K562 (cell line): ENCODE data around the gene NAGPA. TPM values are rescaled to one million over a fixed set of nuclear protein-coding genes. Genes with fewer than 3 reads are reported as not detected.
A peak's percentile ranks its signal among the peaks of the same experiment; 100 is the strongest.

Source experiments
- ATF7 ChIP-seq: fragments of 450-650 bp; IDR thresholded peaks from 2 replicates; pipeline ENCODE4 v1.7.1; 2014; ENCODE audit warnings: mild to moderate bottlenecking, moderate library complexity
- C11orf30 ChIP-seq: fragments of 450-650 bp; IDR thresholded peaks from 2 replicates; pipeline ENCODE4 v1.6.1; 2016; ENCODE audit warnings: low read depth, mild to moderate bottlenecking
- CBX8 ChIP-seq: fragments of 200-600 bp; sonication (generic); IDR thresholded peaks from 2 replicates; pipeline ENCODE4 v1.6.1; 2012; ENCODE audit warnings: borderline replicate concordance, mixed run types, low read depth, mild to moderate bottlenecking, moderate library complexity, mixed read lengths, low read length, control low read depth, inconsistent platforms; ENCODE audit not compliant: poor library complexity, severe bottlenecking; ENCODE audit errors: extremely low read depth
- HDAC3 ChIP-seq: fragments of 450-650 bp; IDR thresholded peaks from 2 replicates; pipeline ENCODE4 v1.6.1; 2018; ENCODE audit warnings: borderline replicate concordance, mild to moderate bottlenecking, moderate library complexity; ENCODE audit not compliant: partially characterized antibody
- KAT8 ChIP-seq: fragments of 450-650 bp; IDR thresholded peaks from 2 replicates; pipeline ENCODE4 v1.6.1; 2016; ENCODE audit warnings: low read depth, mild to moderate bottlenecking
- MBD2 ChIP-seq: sonication (generic); IDR thresholded peaks from 2 replicates; pipeline ENCODE4 v1.6.1; 2016; ENCODE audit warnings: low read depth, borderline replicate concordance
- MYC ChIP-seq, 2 experiments: fragments of 250-450 bp in 1 of 2; sonication (Bioruptor Pico) in 1 of 2; IDR thresholded peaks; 2 replicates each; pipeline versions ENCODE4 v1.5.1 to v1.6.1; 2012 to 2021; ENCODE audit warnings: low read depth in 2 of 2, borderline replicate concordance in 1 of 2, improper control_type of control experiment in 1 of 2, low read length in 1 of 2, mild to moderate bottlenecking in 1 of 2, moderate library complexity in 1 of 2
- PHF8 ChIP-seq: fragments of 200-600 bp; sonication (generic); IDR thresholded peaks from 2 replicates; pipeline ENCODE4 v1.6.1; 2012; ENCODE audit warnings: mixed run types, mild to moderate bottlenecking, inconsistent platforms, low read length, moderate library complexity, borderline replicate concordance
- POLR2H ChIP-seq: IDR thresholded peaks from 2 replicates; pipeline ENCODE4 v1.6.1; 2016; ENCODE audit warnings: missing genetic modification characterization, low read depth, mild to moderate bottlenecking, control low read depth, missing compliant biosample characterization, moderate library complexity
- ZFX ChIP-seq: sonication (generic); formaldehyde crosslinking; IDR thresholded peaks from 2 replicates; pipeline ENCODE4 v1.8.0; 2022; ENCODE audit warnings: mild to moderate bottlenecking, missing genetic modification reagents, moderate library complexity
- ZNF354B ChIP-seq: fragments of 250-450 bp; sonication (Bioruptor Pico); IDR thresholded peaks from 2 replicates; pipeline ENCODE4 v1.4.0; 2020
- ZNF436 ChIP-seq: fragments of 250-450, 450-650 bp; sonication (Bioruptor Pico); formaldehyde crosslinking; IDR thresholded peaks from 2 replicates; pipeline ENCODE4 v1.7.0; 2020; ENCODE audit warnings: mild to moderate bottlenecking
- polyA plus RNA-seq, 8 experiments: library from polyadenylated mRNA; depleted of rRNA in 4 of 8; stranded (reverse) in 5 of 8; unstranded in 3 of 8; fragments of >200 nt; fragmentation: Nextera tagmentation in 2 of 8; fragmentation: Illumina TruSeq in 1 of 8; extraction: Ambion mirVana in 2 of 8; extraction: Trizol in 1 of 8; gene quantifications; 2 replicates each; pipeline versions ENCODE4 v1.2.1 to v1.2.3, GENCODE V29; 2011 to 2014; ENCODE audit warnings: inconsistent platforms in 1 of 8, missing spikeins in 1 of 8
- total RNA-seq, 7 experiments: library from RNA; depleted of rRNA in 6 of 7; stranded (reverse); fragments of >200 nt in 6 of 7; fragmentation: Illumina TruSeq in 2 of 7; extraction: Trizol in 2 of 7; gene quantifications; 2 replicates each; pipeline versions ENCODE4 v1.2.1 to v1.2.3, GENCODE V29; 2011 to 2021; ENCODE audit warnings: low replicate concordance in 1 of 7
- TF ChIP-seq, protein P1 (sequence below): fragments of 250-450 bp; sonication (Bioruptor Pico); IDR thresholded peaks from 2 replicates; pipeline ENCODE4 v1.5.0; 2020; ENCODE audit warnings: mild to moderate bottlenecking, borderline replicate concordance
- TF ChIP-seq, protein P2 (sequence below): fragments of 250-450 bp; sonication (Bioruptor Pico); IDR thresholded peaks from 2 replicates; pipeline ENCODE4 v1.9.0; 2021; ENCODE audit warnings: mild to moderate bottlenecking, inconsistent platforms
- TF ChIP-seq, protein P3 (sequence below): sonication (generic); formaldehyde crosslinking; IDR thresholded peaks from 2 replicates; pipeline ENCODE4 v1.5.0; 2020; ENCODE audit warnings: missing genetic modification reagents
- TF ChIP-seq, protein P4 (sequence below), 3 experiments: fragments of 200-800 bp in 1 of 3; sonication (Bioruptor generic) in 1 of 3; sonication (generic) in 1 of 3; formaldehyde crosslinking in 1 of 3; IDR thresholded peaks; 2 replicates each; pipeline versions ENCODE4 v1.6.1 to v1.8.0; 2016 to 2022; ENCODE audit warnings: mild to moderate bottlenecking in 2 of 3, missing compliant biosample characterization in 2 of 3, missing genetic modification characterization in 2 of 3, missing genetic modification reagents in 1 of 3
- TF ChIP-seq, protein P5 (sequence below): fragments of 450-650 bp; formaldehyde crosslinking; IDR thresholded peaks from 2 replicates; pipeline ENCODE4 v1.4.0; 2020; ENCODE audit warnings: mild to moderate bottlenecking, moderate library complexity

Gene NAGPA
- total and polyA plus RNA-seq, 9 of the 15 experiments (the other 6 are each of a cell fraction or from before 2014, with no cell fraction given), result 0.15 to 12.7 (median 4.6) TPM

DNA sequence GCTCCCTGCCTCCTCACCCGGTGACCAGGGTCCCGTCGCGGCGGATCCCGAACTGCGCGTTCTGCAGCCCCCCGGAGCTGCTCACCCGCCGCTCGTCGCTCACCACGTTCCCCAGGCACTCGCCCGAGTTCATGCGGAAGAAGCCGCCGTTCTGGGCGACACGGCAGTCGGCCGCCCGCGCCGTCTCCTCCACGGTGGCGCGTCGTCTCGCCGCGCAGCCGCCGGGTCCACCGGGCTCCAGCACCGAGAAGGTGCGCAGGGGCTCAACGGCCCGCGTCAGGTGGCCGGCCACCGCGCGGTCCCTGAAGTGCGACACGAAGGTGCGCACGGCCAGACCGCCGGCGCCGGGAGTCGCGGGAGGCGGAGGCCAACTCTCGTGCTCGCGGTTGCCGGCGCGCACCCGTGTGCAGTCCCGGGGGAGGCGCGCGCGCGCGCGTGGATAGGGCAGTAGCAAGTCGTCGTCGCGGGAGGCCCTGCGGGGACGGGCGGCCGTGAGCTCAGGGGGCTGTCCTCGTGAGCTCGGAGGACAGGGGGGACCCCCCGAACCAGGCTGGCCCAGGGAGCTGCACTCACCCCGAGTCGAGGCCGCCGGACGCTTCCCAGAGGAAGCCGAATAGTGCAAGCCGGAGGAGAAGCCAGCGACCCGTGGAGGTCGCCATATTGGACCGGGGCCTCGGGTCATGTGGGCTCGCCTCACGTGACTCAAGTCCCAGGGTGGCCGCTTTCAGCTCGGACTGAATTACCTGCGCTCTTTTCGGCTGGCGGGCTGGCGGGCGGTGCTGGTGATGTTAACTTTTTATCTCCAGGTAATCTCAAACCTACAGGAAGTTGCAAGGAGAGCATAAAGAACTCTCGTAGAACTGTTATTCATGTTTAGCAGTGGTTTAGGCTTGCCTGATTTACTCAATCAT is at the start of gene NAGPA (continued):
- peak; percentile 80; the same call in 1 of the 2 replicates for TF ChIP-seq PHF8
- no peak for TF ChIP-seq CBX8
- peak; percentile 66 for TF ChIP-seq MYC (IDR thresholded peaks at IDR 0.05; ENCODE audit: low read depth, low read length)
- TF ChIP-seq MYC (CRISPR knock-in tag; IDR thresholded peaks at IDR 0.05; ENCODE audit: borderline replicate concordance, low read depth), result no peak
- TF ChIP-seq KAT8, result peak; percentile 71; the same call in 1 of the 2 replicates
- TF ChIP-seq ZNF354B (CRISPR knock-in tag), result no peak
- no peak for TF ChIP-seq HDAC3
- TF ChIP-seq, protein P1, sequence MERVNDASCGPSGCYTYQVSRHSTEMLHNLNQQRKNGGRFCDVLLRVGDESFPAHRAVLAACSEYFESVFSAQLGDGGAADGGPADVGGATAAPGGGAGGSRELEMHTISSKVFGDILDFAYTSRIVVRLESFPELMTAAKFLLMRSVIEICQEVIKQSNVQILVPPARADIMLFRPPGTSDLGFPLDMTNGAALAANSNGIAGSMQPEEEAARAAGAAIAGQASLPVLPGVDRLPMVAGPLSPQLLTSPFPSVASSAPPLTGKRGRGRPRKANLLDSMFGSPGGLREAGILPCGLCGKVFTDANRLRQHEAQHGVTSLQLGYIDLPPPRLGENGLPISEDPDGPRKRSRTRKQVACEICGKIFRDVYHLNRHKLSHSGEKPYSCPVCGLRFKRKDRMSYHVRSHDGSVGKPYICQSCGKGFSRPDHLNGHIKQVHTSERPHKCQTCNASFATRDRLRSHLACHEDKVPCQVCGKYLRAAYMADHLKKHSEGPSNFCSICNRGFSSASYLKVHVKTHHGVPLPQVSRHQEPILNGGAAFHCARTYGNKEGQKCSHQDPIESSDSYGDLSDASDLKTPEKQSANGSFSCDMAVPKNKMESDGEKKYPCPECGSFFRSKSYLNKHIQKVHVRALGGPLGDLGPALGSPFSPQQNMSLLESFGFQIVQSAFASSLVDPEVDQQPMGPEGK, result no peak
- TF ChIP-seq C11orf30, result peak; percentile 100
- peak; percentile 69 for TF ChIP-seq ATF7
- TF ChIP-seq POLR2H (tag), result no peak
- TF ChIP-seq, protein P2, sequence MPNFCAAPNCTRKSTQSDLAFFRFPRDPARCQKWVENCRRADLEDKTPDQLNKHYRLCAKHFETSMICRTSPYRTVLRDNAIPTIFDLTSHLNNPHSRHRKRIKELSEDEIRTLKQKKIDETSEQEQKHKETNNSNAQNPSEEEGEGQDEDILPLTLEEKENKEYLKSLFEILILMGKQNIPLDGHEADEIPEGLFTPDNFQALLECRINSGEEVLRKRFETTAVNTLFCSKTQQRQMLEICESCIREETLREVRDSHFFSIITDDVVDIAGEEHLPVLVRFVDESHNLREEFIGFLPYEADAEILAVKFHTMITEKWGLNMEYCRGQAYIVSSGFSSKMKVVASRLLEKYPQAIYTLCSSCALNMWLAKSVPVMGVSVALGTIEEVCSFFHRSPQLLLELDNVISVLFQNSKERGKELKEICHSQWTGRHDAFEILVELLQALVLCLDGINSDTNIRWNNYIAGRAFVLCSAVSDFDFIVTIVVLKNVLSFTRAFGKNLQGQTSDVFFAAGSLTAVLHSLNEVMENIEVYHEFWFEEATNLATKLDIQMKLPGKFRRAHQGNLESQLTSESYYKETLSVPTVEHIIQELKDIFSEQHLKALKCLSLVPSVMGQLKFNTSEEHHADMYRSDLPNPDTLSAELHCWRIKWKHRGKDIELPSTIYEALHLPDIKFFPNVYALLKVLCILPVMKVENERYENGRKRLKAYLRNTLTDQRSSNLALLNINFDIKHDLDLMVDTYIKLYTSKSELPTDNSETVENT, result peak; percentile 16; the same call in 1 of the 2 replicates
- peak; percentile 65; the same call in 1 of the 2 replicates for TF ChIP-seq MBD2
- TF ChIP-seq, protein P3, sequence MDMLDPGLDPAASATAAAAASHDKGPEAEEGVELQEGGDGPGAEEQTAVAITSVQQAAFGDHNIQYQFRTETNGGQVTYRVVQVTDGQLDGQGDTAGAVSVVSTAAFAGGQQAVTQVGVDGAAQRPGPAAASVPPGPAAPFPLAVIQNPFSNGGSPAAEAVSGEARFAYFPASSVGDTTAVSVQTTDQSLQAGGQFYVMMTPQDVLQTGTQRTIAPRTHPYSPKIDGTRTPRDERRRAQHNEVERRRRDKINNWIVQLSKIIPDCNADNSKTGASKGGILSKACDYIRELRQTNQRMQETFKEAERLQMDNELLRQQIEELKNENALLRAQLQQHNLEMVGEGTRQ (CRISPR knock-in tag), result peak; percentile 100
- TF ChIP-seq, protein P4, sequence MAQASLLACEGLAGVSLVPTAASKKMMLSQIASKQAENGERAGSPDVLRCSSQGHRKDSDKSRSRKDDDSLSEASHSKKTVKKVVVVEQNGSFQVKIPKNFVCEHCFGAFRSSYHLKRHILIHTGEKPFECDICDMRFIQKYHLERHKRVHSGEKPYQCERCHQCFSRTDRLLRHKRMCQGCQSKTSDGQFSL (CRISPR knock-in tag; IDR thresholded peaks at IDR 0.05), result 0 out of 2 replicates have a peak, but pooled peaks have one; percentile 32
- TF ChIP-seq, protein P4 (tag; IDR thresholded peaks at IDR 0.05), result no peak
- TF ChIP-seq, protein P5, sequence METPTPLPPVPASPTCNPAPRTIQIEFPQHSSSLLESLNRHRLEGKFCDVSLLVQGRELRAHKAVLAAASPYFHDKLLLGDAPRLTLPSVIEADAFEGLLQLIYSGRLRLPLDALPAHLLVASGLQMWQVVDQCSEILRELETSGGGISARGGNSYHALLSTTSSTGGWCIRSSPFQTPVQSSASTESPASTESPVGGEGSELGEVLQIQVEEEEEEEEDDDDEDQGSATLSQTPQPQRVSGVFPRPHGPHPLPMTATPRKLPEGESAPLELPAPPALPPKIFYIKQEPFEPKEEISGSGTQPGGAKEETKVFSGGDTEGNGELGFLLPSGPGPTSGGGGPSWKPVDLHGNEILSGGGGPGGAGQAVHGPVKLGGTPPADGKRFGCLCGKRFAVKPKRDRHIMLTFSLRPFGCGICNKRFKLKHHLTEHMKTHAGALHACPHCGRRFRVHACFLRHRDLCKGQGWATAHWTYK (CRISPR knock-in tag), result 0 out of 2 replicates have a peak, but pooled peaks have one; percentile 56
- TF ChIP-seq ZNF436 (CRISPR knock-in tag), result no peak
- TF ChIP-seq ZFX (CRISPR knock-in tag), result peak; percentile 75
